HG03039 (cell line): ENCODE results near the gene COX4I1.
A peak's percentile ranks its signal among the peaks of the same experiment; 100 is the strongest.

ENCODE experiments used
- ATAC-seq: cut with Tn5 transposase; IDR thresholded peaks from one replicate; pipeline ENCODE4 v1.9.1; 2021; ENCODE audit warnings: mild to moderate bottlenecking, moderate library complexity; ENCODE audit not compliant: unreplicated experiment

The COX4I1 gene

DNA sequence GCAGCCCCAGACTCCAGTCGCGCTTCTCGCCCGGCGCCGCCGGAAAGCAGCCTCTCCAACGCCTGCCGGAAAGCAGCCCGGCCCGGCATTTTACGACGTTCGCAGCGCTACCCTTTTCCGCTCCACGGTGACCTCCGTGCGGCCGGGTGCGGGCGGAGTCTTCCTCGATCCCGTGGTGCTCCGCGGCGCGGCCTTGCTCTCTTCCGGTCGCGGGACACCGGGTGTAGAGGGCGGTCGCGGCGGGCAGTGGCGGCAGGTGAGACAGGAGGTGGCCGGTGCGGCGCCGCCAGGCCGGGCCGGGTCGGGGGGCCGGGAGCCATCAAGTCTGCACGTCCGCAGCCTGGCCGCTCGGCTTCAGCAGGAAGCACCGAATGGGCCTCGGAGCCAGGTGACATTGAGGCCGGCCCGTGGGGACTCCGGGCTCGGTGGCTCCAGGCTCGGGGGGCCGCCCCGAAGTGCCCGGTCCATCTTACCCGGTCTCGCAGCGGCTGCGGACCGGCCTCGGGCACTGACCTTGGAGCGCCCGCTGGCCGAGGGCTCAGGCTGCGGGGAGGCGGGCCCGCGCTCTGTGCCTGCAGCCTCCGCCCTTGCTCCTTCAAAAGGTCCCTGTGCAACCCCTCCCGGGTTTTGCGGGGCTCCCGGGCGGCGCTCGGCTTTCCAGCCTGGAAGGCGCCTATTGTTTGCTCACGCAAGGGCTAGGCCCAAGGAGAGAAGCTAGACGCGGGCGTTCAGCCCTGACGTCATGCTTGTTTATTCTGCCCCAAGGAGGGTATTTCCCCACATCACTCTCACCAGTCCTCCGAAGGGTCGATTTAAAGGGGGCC is at the start of gene COX4I1, which contains the start of gene EMC8:
Gene COX4I1 (plus strand): TSS at position 199 of the 824 bp plus-strand sequence. CDS start 1,511 bp downstream, outside the sequence.
Gene EMC8 (minus strand): TSS at position 48 of the 824 bp plus-strand sequence. CDS start 249 bp downstream, outside the sequence.
- peak; percentile 61 for ATAC-seq

- ATAC-seq, result no peak
These were observed 49.7 kb upstream of the COX4I1 start for GRCh38 chr16:85749771-85750145.

GRCh38 chr16:85750146-85750826 is 49.2 kb upstream of the COX4I1 start:
- no peak for ATAC-seq

DNA sequence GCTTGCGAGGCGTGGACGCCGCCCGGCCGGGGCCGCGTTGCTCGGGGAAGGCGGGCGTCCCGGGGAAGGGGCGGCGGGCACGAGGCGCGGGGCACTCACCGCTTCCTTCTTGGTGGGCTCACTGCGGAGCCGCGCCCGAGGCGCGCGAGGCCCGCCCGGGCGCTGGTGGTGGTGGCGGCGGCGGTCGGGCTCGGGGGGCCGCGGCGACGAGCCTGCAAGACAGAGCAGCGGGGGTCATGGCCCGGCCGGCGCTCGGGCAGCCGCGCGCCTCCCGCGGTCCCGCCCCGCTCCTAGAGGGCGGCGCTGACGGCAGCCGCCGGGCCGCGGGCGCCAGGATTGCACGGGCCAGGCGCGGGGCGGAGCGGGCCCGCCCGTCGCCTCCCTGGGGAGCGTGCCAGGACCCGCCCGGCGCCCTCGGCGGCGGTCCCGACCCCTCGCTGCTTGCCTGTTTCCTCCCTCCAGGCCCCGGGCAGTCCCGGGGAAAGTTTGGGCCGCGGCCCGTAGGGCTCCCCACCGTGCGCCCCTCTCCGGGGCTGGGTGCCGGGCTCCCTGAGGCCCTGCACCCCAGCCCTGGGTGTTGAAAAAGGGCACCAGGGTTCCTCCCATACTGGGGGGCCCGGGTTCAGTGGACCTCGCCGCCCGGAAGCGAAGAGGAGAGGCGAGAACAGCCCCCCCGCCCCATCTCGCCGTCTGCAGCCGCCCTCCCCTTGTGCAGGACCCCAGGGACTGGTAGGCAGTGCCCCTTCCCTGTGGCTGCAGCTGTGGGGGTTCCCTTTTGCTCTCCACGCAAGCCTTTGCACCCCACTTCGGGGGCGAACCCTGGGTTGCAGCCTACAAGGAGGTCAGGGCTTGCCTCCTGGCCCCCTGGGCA is 48.4 kb upstream of the COX4I1 start, which contains the start of gene C16orf74:
Gene C16orf74 (minus strand): TSS at position 270 of the 871 bp plus-strand sequence. CDS start 15,879 bp downstream, outside the sequence.
- ATAC-seq, result no peak

- ATAC-seq, result no peak
These were observed 47.6 kb upstream of the COX4I1 start for GRCh38 chr16:85751698-85752501.

- no peak for ATAC-seq
These were observed 46.7 kb upstream of the COX4I1 start for GRCh38 chr16:85752511-85753420.

- no peak for ATAC-seq
These were observed 45.9 kb upstream of the COX4I1 start for GRCh38 chr16:85753559-85753958.

GRCh38 chr16:85753976-85754375 is 45.5 kb upstream of the COX4I1 start:
- no peak for ATAC-seq

- ATAC-seq, result no peak
These were observed 45.1 kb upstream of the COX4I1 start for GRCh38 chr16:85754413-85754812.

DNA sequence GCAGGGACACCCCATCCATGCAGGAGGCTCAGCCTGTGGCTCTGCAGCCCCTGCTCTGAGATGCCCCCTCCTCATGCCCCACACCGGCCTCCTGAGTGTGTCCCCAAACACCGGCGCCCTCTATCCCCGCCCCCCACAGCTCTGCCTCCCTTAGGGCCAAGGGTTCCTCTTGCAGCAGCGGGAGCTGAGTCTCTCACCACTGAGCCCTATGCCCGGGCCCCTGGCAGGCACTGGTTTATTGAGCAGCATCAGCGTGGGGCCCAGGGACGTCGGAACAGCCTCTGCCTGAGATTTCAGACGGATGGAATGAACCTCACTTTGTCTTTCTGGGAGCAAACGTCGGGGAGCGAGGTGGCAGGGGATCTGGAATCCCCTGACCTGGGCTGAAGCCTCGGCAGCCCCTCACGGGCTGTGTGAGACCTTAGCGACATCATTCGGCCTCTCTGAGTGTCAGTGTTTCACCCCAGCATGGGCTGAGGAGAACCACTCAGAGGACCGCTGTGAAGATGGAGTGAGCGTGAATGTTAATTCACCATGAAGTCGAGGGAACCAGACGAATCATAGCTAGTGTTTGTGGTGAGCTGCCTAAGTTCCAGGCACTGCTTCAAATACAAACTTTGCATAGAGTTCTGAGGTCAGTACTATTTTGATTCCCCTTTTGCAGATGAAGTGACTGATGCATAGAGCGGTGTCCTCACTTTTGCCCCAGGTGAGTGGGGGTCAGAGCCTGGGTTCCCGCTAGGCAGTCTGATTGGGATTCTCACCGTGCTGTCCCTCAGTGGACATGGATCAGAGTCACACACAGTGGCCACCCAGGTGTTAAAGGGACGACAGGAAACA is 43.3 kb upstream of the COX4I1 start:
- ATAC-seq, result peak; percentile 57

DNA sequence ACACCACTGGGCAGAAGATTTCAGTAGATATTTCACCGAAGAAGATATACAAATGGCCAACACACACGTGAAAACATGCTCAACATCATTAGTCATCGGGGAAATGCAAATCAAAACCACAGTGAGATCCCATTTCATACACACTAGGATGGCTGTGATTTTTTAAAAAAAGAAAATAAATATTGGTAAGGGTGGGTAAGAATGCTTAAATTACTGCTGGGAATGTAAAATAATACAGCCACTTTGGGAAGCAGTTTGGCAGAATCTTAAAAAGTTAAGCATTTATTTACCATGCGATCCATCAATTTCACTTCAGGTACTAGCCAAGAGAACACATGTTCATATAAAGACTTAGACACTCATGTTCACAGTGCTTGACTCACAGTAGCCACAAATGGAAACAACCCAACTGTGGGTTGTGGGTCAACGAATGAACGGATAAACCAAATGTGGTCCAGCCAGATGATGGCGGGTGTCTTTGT is 42.1 kb upstream of the COX4I1 start:
- ATAC-seq, result no peak

- ATAC-seq, result no peak
These were observed 40.4 kb upstream of the COX4I1 start for GRCh38 chr16:85759136-85759535.

DNA sequence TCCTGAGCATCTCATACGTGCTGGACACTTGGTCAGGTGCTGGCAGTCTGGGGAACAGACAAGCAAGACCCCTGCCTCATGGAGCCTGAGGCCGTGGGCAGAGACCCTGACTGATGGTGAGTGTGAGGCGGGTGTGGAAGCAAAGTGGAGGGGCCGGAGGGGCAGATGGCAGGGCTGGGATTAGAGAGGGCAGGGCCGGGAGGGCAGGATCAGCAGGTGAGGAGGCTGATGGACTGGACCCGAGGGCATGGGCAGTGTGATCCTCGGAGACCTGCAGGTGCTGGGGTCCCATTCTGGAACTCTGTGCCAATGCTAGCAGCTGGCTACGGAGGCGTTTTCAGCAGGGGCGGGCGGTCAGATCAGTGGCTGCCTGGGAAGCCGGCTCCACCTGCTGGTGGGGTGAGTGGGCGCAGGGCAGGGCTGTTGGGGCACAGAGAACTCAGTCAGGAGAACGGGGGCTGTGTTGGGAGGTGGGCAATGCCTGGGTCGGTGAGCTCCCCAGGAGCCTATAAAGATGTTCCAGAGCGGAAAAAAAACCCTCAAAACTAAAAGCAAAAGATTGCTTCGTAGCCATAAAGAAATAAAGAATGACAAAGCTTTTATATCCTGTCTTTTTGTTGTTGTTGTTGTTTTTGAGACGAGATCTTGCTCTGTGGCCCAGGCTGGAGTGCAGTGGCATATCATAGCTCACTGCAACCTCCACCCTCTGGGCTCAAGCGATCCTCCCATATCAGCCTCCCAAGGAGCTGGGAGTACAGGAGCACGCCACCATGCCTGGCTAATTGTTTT is 39.7 kb upstream of the COX4I1 start:
- no peak for ATAC-seq

DNA sequence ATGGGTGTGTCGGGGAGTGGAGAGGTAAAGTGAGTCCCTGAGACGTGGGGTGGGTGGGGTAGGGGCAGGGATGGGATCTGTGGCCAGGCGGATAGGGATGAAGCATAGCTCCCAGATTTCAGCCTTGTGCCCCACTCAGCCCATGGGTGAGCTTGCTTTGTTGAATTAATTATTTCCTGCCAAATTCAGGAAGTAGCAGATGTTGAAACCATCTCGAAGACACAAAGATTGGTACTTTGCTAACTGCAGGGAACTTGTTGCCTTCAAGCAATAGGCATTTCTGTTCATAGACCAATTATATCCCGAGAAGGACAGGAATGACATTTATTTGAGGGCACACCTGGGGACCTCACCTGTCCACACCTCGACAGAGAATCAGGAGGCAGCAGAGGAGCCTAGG is 37.6 kb upstream of the COX4I1 start:
- no peak for ATAC-seq

- ATAC-seq, result no peak
These were observed 36.5 kb upstream of the COX4I1 start for GRCh38 chr16:85762970-85763369.

- no peak for ATAC-seq
These were observed 35.9 kb upstream of the COX4I1 start for GRCh38 chr16:85763616-85764015.

GRCh38 chr16:85765211-85765610 is 34.3 kb upstream of the COX4I1 start:
- no peak for ATAC-seq
